HG03442 (cell line): ENCODE results near the gene SNN.

ENCODE experiments used
- ATAC-seq: cut with Tn5 transposase; IDR thresholded peaks from one replicate; pipeline ENCODE4 v1.9.1; 2021; ENCODE audit warnings: mild to moderate bottlenecking, moderate library complexity; ENCODE audit not compliant: unreplicated experiment

The SNN gene

DNA sequence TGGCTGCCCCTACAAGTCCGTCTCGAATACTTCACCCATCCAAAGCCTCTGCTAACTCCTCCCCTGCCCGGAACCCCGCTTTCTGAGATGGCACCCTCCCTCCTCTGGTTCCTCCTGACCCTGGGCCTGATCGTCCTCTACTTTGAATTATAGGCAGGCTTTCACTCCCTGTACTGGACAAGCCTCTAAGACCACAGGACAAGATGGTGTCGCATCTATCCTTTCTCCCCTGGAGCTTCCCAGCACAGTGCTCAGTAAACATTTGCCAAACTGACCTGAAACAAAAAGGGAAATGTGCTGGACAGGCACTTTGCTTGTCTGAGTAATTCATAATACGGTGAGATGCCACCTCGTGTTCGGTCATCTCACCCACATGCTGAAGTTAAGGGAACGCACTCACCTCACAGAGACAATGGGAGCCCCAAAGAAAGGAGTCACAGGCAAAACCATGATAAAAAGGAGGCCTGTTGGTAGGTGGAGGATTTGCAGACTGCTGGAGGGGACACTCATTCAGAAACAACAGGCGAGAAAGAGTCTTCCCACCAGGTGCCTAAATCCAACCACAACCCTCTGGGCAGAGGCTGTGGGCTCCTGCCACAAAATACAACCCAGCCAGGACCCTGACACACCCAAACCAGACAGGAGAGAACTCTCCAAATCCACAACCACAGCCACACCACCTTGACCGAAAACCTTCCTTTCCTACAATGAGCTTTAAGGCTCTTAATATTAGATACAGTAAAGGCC is 28.2 kb downstream of the SNN start:
- ATAC-seq = no peak

DNA sequence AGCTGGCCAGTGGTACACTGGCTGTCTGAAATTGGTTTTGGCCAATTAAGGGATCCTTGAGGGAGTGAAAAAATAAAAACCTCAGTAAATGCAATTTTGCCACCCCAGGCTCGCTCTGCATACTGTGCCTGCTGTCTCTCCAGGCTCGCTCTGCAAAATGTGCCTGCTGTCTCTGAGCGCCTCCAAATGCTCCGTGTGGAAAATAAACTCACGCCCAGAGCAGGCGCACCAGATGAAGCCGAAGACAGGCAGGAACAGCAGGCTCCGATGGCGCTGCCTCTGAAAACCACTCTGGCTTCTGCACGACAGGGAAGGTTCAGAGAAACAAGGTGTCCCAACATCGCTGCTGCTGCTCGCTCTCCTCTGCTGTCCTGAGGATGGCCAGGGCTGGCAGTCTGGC is 29.1 kb downstream of the SNN start:
- no peak for ATAC-seq

- no peak for ATAC-seq
Observed at GRCh38 chr16:11698271-11698689, 30.0 kb downstream of the SNN start.

- ATAC-seq = no peak
Observed at GRCh38 chr16:11699234-11699894, 31.1 kb downstream of the SNN start.

- no peak for ATAC-seq
Observed at GRCh38 chr16:11700264-11701029, 32.2 kb downstream of the SNN start.

GRCh38 chr16:11705311-11706025 is 37.2 kb downstream of the SNN start:
- ATAC-seq = no peak

GRCh38 chr16:11706180-11706742 is 38.0 kb downstream of the SNN start:
- ATAC-seq = no peak

DNA sequence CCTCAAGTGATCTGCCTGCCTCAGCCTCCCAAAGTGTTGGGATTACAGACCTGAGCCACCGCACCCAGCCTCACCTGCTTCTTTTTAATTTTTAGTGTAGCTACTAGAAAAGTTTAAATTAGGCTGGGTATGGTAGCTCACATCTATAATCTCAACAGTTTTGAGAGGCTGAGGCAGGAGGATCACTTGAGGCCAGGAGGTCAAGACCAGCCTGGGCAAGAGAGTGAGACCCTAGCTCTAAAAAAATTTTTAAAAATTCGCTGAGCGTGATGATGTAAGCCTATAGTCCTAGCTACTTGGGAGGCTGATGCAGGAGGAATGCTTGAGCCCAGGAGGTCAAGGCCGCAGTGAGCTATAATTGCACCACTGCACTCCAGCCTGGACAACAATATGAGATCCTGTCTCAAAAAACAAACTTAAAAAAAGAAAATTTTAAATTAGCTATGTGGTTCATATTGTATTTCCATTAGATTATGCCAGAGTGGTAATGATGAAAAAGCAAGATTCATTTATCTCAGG is 39.5 kb downstream of the SNN start:
- no peak for ATAC-seq

DNA sequence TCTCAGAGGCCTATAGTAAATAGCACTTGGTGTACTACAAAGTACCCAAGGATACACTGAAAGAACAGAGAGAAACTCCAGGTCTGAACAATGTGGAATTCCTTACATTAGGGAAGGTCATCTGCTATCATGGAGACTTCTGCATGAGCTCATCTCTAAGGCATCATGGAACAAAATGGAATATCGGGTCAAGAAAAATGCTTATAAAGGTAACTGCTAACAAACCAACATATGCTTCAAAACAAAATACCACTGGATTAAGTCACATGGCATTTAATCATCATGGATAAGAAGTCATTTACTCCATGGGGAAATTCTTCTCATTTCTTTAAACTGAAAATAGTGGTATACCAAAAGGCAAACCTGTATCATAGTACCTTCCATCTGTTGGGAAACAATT is 40.2 kb downstream of the SNN start:
- no peak for ATAC-seq

- ATAC-seq = no peak
Observed at GRCh38 chr16:11711662-11712061, 43.4 kb downstream of the SNN start.

GRCh38 chr16:11712122-11712521 is 43.9 kb downstream of the SNN start:
- no peak for ATAC-seq

DNA sequence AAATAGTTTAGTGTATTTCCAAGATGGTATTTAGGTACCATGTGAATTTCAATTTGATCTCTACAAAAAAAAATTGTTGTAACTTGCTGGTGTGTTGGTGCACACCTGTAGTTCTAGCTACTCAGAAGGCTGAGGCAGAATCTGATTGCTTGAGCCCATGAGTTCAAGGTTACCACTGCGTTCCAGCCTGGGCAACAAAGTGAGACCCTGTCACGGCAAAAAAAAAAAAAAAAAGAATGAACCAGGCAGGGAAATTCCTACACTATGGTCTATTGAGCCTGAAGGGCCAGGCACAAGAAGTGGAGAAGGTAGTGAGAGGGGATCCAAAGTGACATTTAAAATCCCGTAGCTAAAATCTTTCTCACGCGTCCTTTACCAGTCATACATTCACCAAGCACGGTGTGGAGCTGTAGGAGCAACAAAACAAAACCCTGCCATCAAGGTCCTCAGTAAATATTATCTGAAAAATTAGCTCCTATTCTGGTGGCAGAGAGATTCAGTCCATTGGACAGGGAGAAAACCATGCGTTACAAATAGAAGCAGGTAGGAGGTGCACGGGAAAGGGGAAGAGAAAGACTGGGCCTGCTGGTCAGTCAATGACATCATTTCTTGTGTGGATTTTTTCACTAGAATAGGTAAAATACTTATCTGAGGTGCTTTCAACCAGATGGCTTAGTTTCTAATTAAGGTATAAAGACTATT is 47.1 kb downstream of the SNN start:
- no peak for ATAC-seq

- ATAC-seq = no peak
Observed at GRCh38 chr16:11716336-11716735, 48.1 kb downstream of the SNN start.

DNA sequence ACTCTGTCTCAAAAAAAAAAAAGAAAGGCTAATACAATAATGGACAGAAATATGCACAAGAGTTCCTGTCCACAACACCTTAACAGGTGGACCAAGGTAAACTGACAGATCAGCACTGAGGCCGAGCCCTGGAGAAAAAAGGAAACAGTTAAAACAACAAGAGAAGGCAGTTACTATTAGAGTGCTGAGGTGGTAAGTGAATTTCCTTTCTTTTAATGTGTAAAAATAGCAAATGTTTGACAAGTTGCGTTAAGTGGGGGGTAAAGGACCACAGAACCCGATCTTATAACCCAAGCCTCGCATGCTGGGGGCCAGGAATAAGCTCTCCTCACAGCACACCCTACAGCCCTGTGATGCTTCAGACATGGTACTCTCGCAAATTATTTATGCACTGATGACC is 49.6 kb downstream of the SNN start:
- ATAC-seq = no peak

DNA sequence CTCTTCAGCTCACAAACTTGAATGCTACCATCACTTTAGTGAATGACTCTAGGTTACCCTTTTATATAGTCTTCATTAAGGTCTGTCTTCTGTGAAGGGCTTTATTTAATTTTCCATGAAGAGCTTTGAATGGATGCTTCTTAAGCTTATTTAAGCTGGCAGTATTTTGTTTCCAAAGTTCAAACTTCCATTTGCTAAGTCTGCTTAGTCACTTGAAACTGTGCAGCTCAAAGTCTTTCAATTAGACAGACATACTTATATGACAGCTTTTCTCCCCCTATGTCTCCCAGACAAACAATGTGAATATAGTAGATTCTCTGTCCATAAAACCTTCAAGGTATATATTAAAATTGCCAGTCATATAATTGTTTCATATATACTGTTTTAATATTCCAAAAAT is 50.9 kb downstream of the SNN start:
- ATAC-seq = no peak

DNA sequence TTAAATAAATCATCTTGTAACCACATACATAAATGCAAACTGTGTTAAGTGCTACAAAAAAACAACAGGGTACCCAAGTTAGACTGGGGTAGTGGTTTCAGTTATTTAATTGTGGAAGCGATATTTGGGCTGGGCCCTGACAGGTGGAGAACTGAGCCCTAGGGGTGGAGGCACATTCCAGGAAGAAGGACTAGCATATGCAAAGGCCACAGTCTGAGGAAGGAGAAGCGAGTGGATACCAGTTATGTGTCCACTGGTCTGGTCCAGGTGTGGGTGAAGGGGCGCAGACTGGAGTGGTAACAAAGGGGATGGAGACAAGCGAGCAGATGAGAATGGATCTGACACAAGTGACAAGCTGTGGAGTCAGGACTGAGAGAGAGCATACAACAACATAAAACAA is 51.5 kb downstream of the SNN start:
- no peak for ATAC-seq

DNA sequence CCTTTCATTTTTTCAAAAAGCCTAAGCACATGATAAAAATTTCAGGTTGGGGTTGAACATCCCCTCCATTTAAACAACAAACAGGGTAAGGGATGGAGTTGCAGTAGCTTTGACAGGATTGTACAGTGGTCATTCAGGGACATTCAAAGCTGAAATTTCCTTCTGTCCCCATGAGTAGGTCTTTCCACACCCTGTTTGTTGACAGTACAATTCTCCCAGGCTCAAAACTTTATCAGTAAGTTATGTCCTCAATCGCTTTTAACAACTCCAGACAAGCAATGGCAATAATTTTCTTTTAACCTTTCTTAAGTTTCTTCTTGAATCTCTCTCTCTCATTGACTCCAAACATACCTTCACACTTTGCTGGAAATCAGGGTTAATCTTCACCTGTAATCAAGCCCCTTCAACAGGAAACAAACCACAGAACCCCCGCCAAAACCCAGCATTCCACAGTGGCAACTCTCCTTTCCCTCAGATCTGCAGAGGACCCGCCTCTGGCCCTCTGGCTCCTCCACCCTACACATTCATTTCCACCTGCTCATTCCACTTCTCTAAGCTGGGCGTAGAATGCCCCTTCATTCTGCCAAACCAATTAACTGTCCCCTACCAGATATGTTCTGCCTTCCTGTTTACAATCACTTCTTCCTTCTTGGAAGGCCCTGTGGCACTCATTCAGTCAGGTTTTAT is 53.7 kb downstream of the SNN start:
- ATAC-seq = no peak

DNA sequence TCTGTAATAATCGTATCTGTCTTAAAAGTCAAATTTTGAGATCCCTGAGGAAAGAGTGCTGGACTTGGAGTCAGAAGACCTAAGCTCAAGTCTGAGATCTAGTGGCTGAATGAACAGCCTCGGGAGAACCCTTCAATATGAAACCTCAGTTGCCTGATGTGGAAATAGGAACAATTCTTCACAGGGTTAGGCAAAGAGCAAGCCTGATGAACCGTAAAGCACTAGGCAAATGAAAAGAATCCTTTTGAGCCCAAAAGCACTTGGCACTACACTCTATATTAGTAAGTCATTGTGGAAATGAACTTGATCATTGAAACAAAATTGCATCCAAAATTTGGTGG is 54.2 kb downstream of the SNN start:
- ATAC-seq = no peak

- ATAC-seq = no peak
Observed at GRCh38 chr16:11725457-11725856, 57.2 kb downstream of the SNN start.

- no peak for ATAC-seq
Observed at GRCh38 chr16:11726008-11726407, 57.8 kb downstream of the SNN start.
